ENCODE measurements around the gene AP2B1.

AP2B1 gene

GRCh38 chr17:35627417-35627816 lies 40.3 kb downstream of the AP2B1 start:
- no peak for TF ChIP-seq EP300 (IDR thresholded peaks at IDR 0.05; ENCODE audit: borderline replicate concordance)
- no peak for TF ChIP-seq ZBTB7A (IDR thresholded peaks at IDR 0.05; ENCODE audit: low read depth)
- no peak for TF ChIP-seq MAX (IDR thresholded peaks at IDR 0.05)
- no peak for TF ChIP-seq REST (IDR thresholded peaks at IDR 0.05; ENCODE audit: low read depth)
- no peak for TF ChIP-seq RAD21 (IDR thresholded peaks at IDR 0.05; ENCODE audit: low read depth)
- no peak for TF ChIP-seq EGR1 (IDR thresholded peaks at IDR 0.05)
- TF ChIP-seq CREB1 (IDR thresholded peaks at IDR 0.05; ENCODE audit: low read depth): no peak
- no peak for TF ChIP-seq CEBPB (IDR thresholded peaks at IDR 0.05)
- TF ChIP-seq USF1 (IDR thresholded peaks at IDR 0.05): no peak
- TF ChIP-seq FOXM1 (IDR thresholded peaks at IDR 0.05; ENCODE audit: borderline replicate concordance, low read depth): no peak
- no peak for TF ChIP-seq TCF12 (IDR thresholded peaks at IDR 0.05; ENCODE audit: low read depth)
- TF ChIP-seq TAF1 (IDR thresholded peaks at IDR 0.05; ENCODE audit: low read depth): no peak
- TF ChIP-seq TEAD4 (IDR thresholded peaks at IDR 0.05): no peak
- TF ChIP-seq NFIC (IDR thresholded peaks at IDR 0.05): no peak
- no peak for TF ChIP-seq YY1 (IDR thresholded peaks at IDR 0.05; ENCODE audit: low read depth)

- no peak for TF ChIP-seq REST (IDR thresholded peaks at IDR 0.05; ENCODE audit: low read depth)
- no peak for TF ChIP-seq YY1 (IDR thresholded peaks at IDR 0.05; ENCODE audit: low read depth)
- no peak for TF ChIP-seq EP300 (IDR thresholded peaks at IDR 0.05; ENCODE audit: borderline replicate concordance)
- TF ChIP-seq TCF12 (IDR thresholded peaks at IDR 0.05; ENCODE audit: low read depth): no peak
- TF ChIP-seq USF1 (IDR thresholded peaks at IDR 0.05): no peak
- TF ChIP-seq CREB1 (IDR thresholded peaks at IDR 0.05; ENCODE audit: low read depth): no peak
- TF ChIP-seq MAX (IDR thresholded peaks at IDR 0.05): no peak
- TF ChIP-seq CEBPB (IDR thresholded peaks at IDR 0.05): no peak
- no peak for TF ChIP-seq FOXM1 (IDR thresholded peaks at IDR 0.05; ENCODE audit: borderline replicate concordance, low read depth)
- no peak for TF ChIP-seq TAF1 (IDR thresholded peaks at IDR 0.05; ENCODE audit: low read depth)
- no peak for TF ChIP-seq TEAD4 (IDR thresholded peaks at IDR 0.05)
- no peak for TF ChIP-seq NFIC (IDR thresholded peaks at IDR 0.05)
- no peak for TF ChIP-seq ZBTB7A (IDR thresholded peaks at IDR 0.05; ENCODE audit: low read depth)
- TF ChIP-seq EGR1 (IDR thresholded peaks at IDR 0.05): no peak
- TF ChIP-seq RAD21 (IDR thresholded peaks at IDR 0.05; ENCODE audit: low read depth): no peak
These were observed 43.5 kb downstream of the AP2B1 start for GRCh38 chr17:35630530-35631148.

GRCh38 chr17:35641032-35641431 lies 53.9 kb downstream of the AP2B1 start:
- TF ChIP-seq EP300 (IDR thresholded peaks at IDR 0.05; ENCODE audit: borderline replicate concordance): no peak
- no peak for TF ChIP-seq USF1 (IDR thresholded peaks at IDR 0.05)
- TF ChIP-seq CREB1 (IDR thresholded peaks at IDR 0.05; ENCODE audit: low read depth): no peak
- TF ChIP-seq EGR1 (IDR thresholded peaks at IDR 0.05): no peak
- no peak for TF ChIP-seq TEAD4 (IDR thresholded peaks at IDR 0.05)
- TF ChIP-seq FOXM1 (IDR thresholded peaks at IDR 0.05; ENCODE audit: borderline replicate concordance, low read depth): no peak
- TF ChIP-seq RAD21 (IDR thresholded peaks at IDR 0.05; ENCODE audit: low read depth): no peak
- no peak for TF ChIP-seq ZBTB7A (IDR thresholded peaks at IDR 0.05; ENCODE audit: low read depth)
- TF ChIP-seq MAX (IDR thresholded peaks at IDR 0.05): no peak
- no peak for TF ChIP-seq TCF12 (IDR thresholded peaks at IDR 0.05; ENCODE audit: low read depth)
- no peak for TF ChIP-seq YY1 (IDR thresholded peaks at IDR 0.05; ENCODE audit: low read depth)
- no peak for TF ChIP-seq CEBPB (IDR thresholded peaks at IDR 0.05)
- no peak for TF ChIP-seq TAF1 (IDR thresholded peaks at IDR 0.05; ENCODE audit: low read depth)
- TF ChIP-seq NFIC (IDR thresholded peaks at IDR 0.05): no peak
- no peak for TF ChIP-seq REST (IDR thresholded peaks at IDR 0.05; ENCODE audit: low read depth)

All from Ishikawa (cell line).